SK-N-SH treated with all-trans-retinoic acid at 6 μM for 48 hours (cell line): ENCODE results near the gene ABI3.

Source experiments
- BACH2 ChIP-seq: fragments of 250-450 bp; sonication (Bioruptor Pico); IDR thresholded peaks from 2 replicates; pipeline ENCODE4 v1.9.0; 2021; ENCODE audit warnings: mild to moderate bottlenecking, borderline replicate concordance
- SNAI2 ChIP-seq: fragments of 250-450 bp; sonication (Bioruptor Pico); IDR thresholded peaks from 2 replicates; pipeline ENCODE4 v1.5.0; 2020; ENCODE audit warnings: mild to moderate bottlenecking, moderate library complexity
- ZFP3 ChIP-seq: fragments of 250-450 bp; sonication (Bioruptor Pico); IDR thresholded peaks from 2 replicates; pipeline ENCODE4 v1.5.0; 2020; ENCODE audit warnings: mild to moderate bottlenecking, moderate library complexity

DNA sequence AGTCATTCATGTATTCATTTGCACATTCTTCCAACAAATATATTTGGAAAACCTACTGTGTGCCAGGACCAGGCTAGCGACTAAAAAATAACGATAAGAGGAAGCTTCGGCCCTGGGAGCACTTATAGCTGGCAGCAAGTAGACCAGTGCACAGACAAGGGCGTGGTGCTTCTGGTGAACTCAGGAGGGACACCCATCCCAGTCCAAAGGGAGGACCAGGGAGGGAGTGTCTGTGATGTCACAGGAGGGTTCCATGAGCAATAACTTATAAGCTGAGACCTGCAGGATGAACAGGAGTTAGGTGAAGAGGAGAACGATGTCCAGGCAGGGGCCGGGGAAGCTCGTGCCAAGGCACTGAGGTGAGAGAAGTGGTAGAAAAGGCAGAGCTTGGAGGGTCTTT, 37.4 kb downstream of the ABI3 start:
- no peak for TF ChIP-seq ZFP3 (CRISPR knock-in tag)
- no peak for TF ChIP-seq SNAI2 (CRISPR knock-in tag)
- no peak for TF ChIP-seq BACH2 (CRISPR knock-in tag)
